ENCODE measurements around the gene SSU72.
"Not testable (repeated sequence)": the region's sequence is repeated elsewhere in the genome, so short reads cannot be mapped to it uniquely, and the experiment has no call there.

The SSU72 gene

GRCh38 chr1:1602968-1603506 is 28.4 kb upstream of the SSU72 start:
- H3K27me3 Mint-ChIP-seq (ENCODE audit: low read depth), result peaks cover 6% of the 10 kb centered on the region
- no peaks in the 10 kb centered on the region for H3K9me3 Mint-ChIP-seq
- H3K27ac Mint-ChIP-seq, result no peak overlapping the region
- no peak overlapping the region for H3K4me3 Mint-ChIP-seq
- peaks cover 15% of the 10 kb centered on the region for H3K4me1 Mint-ChIP-seq (ENCODE audit: low read depth)
- peaks cover 1% of the 10 kb centered on the region for H3K36me3 Mint-ChIP-seq (ENCODE audit: low read depth)

GRCh38 chr1:1602304-1602967 is 27.8 kb upstream of the SSU72 start:
- no peaks in the 10 kb centered on the region for H3K9me3 Mint-ChIP-seq
- no peak overlapping the region for H3K4me3 Mint-ChIP-seq
- H3K36me3 Mint-ChIP-seq (ENCODE audit: low read depth), result peaks cover 1% of the 10 kb centered on the region
- peaks cover 14% of the 10 kb centered on the region for H3K4me1 Mint-ChIP-seq (ENCODE audit: low read depth)
- peaks cover 6% of the 10 kb centered on the region for H3K27me3 Mint-ChIP-seq (ENCODE audit: low read depth)
- H3K27ac Mint-ChIP-seq, result no peak overlapping the region

DNA sequence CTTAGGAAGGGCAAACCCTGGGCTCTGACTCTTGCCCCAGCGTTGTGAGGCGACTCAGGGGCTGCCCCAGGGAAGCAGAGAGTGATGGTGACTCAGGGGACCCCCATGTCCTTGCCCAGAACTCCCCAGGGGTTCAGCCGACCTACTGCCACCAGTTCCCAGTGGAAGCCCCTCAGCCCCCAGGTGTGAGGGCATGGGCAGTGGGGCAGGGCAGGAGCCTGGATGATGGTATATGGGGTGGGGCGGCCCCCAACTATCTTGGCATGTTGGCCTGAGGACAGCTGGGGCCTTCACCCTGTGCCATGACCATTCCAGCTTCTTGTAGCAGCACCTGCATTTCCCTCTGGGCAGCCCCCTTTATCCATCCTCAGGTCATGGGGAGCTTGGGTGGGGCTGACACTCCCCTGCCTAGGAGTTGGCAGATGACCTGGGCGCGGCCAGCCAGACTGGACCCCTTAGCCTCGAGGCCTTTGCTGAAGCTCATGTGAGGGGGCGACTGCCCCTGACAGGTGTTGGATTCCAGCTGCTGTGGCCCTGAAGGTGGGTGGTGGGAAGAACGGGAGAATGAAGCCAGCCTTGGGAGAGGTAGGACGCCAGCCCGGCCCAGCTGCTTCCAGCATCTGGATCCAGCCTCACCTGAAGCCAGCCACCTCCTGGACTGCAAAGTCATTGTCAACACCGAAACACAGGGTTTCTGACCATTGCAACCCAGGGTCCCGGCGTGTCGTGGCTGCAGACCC is 27.1 kb upstream of the SSU72 start:
- H3K4me1 Mint-ChIP-seq (ENCODE audit: low read depth), result peaks cover 8% of the 10 kb centered on the region
- no peak overlapping the region for H3K27ac Mint-ChIP-seq
- H3K27me3 Mint-ChIP-seq (ENCODE audit: low read depth), result peaks cover 6% of the 10 kb centered on the region
- H3K9me3 Mint-ChIP-seq, result no peaks in the 10 kb centered on the region
- no peak overlapping the region for H3K4me3 Mint-ChIP-seq
- no peaks in the 10 kb centered on the region for H3K36me3 Mint-ChIP-seq (ENCODE audit: low read depth)

- Mint-ChIP-seq H3K4me3 (peak overlapping the region; percentile 28), H3K27ac (no peak overlapping the region), H3K4me1 (ENCODE audit: low read depth) (peaks cover 6% of the 10 kb centered on the region), H3K27me3 (ENCODE audit: low read depth) (peaks cover 6% of the 10 kb centered on the region), H3K36me3 (ENCODE audit: low read depth) (no peaks in the 10 kb centered on the region), H3K9me3 (no peaks in the 10 kb centered on the region)
Observed at GRCh38 chr1:1600861-1601563, 26.3 kb upstream of the SSU72 start.

DNA sequence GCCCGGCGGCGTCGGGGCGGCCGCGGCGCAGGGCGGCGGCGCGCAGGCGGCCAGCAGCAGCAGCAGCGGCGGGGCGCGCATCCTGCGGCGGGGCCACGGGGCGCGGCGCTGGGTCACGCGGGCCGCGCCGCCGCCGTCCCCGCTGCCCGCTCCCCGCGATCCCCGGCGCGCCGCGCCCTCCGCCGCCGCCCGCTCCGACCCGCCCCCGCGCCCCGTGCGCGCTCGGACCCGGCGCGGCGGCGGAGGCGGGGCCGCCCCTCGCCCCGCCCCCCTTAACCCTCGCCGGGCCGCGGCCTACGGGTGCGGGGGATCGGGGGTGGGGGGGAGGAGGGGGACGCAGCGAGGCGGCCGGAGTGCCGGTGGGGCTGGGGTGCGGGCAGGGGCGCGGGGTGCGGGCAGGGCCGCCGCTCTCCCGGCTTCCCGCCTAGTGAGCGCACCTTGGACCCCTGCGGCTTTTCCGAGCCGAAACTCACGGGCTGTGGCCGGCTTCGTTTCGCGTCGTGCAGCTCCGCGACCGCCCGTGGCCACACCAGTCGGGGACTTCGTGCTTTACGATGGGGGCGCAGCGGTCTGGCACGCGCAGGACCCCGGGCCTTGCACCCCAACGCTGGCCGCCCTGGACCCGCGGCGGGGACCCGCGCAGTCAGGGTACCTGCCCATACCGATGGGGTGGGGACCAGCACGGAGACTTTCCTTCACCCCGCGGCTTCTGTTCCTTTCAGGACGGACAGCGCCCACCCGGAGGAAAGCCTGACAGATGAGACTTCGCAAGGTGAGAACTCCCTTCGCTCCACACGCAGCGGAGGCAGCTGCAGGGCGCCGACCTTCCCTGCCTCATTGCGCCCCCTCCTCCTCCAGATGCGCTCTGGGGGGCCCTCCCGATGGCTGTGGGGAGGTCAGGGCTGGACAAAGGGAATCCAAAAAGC is 25.5 kb upstream of the SSU72 start, which contains the start of gene FNDC10:
TSS of gene FNDC10 (minus strand) at position 201 of the 926 bp plus-strand sequence. CDS start at position 81, 120 bp downstream.
- Mint-ChIP-seq H3K9me3 (no peaks in the 10 kb centered on the region), H3K27ac (no peak within 1 kb of the TSS), H3K4me3 (peak within 1 kb of the TSS; percentile 80), H3K27me3 (ENCODE audit: low read depth) (peaks cover 6% of the 10 kb centered on the region), H3K36me3 (ENCODE audit: low read depth) (no peaks in the 10 kb centered on the region), H3K4me1 (ENCODE audit: low read depth) (peaks cover 6% of the 10 kb centered on the region)

GRCh38 chr1:1599030-1599934 is 24.6 kb upstream of the SSU72 start:
- Mint-ChIP-seq H3K27me3 (ENCODE audit: low read depth) (peaks cover 6% of the 10 kb centered on the region), H3K4me3 (peak overlapping the region; percentile 80), H3K9me3 (no peaks in the 10 kb centered on the region), H3K4me1 (ENCODE audit: low read depth) (peaks cover 6% of the 10 kb centered on the region), H3K27ac (no peak overlapping the region), H3K36me3 (ENCODE audit: low read depth) (no peaks in the 10 kb centered on the region)

GRCh38 chr1:1598720-1599029 is 24.0 kb upstream of the SSU72 start:
- Mint-ChIP-seq H3K4me1 (ENCODE audit: low read depth) (peaks cover 6% of the 10 kb centered on the region), H3K27me3 (ENCODE audit: low read depth) (peaks cover 6% of the 10 kb centered on the region), H3K9me3 (no peaks in the 10 kb centered on the region), H3K4me3 (peak overlapping the region; percentile 80), H3K36me3 (ENCODE audit: low read depth) (no peaks in the 10 kb centered on the region), H3K27ac (no peak overlapping the region)

GRCh38 chr1:1598051-1598719 is 23.5 kb upstream of the SSU72 start:
- Mint-ChIP-seq H3K27ac (no peak overlapping the region), H3K27me3 (ENCODE audit: low read depth) (peaks cover 6% of the 10 kb centered on the region), H3K4me1 (ENCODE audit: low read depth) (peaks cover 6% of the 10 kb centered on the region), H3K36me3 (ENCODE audit: low read depth) (no peaks in the 10 kb centered on the region), H3K9me3 (no peaks in the 10 kb centered on the region), H3K4me3 (peak overlapping the region; percentile 80)

GRCh38 chr1:1597275-1597930 is 22.7 kb upstream of the SSU72 start:
- Mint-ChIP-seq H3K36me3 (ENCODE audit: low read depth) (no peaks in the 10 kb centered on the region), H3K27ac (no peak overlapping the region), H3K27me3 (ENCODE audit: low read depth) (peaks cover 6% of the 10 kb centered on the region), H3K4me1 (ENCODE audit: low read depth) (peaks cover 6% of the 10 kb centered on the region), H3K4me3 (no peak overlapping the region), H3K9me3 (no peaks in the 10 kb centered on the region)

- Mint-ChIP-seq H3K9me3 (no peaks in the 10 kb centered on the region), H3K27ac (no peak overlapping the region), H3K27me3 (ENCODE audit: low read depth) (peaks cover 6% of the 10 kb centered on the region), H3K36me3 (ENCODE audit: low read depth) (no peaks in the 10 kb centered on the region), H3K4me3 (no peak overlapping the region), H3K4me1 (ENCODE audit: low read depth) (peaks cover 5% of the 10 kb centered on the region)
Observed at GRCh38 chr1:1596493-1597274, 22.0 kb upstream of the SSU72 start.

DNA sequence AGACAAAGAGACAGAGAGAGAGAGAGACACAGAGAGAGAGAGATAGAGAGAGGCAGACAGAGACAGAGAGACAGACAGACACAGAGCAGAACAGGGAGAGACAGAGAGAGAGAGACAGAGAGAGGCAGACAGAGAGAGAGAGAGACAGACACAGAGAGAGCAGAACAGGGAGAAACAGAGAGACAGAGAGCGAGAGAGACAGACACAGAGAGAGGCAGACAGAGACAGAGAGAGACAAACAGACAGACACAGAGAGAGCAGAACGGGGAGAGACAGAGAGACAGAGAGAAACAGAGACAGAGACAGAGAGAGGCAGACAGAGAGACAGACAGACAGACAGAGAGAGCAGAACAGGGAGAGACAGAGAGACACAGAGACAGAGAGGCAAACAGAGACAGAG is 20.7 kb upstream of the SSU72 start:
- not testable (repeated sequence) for H3K27ac Mint-ChIP-seq; H3K9me3 Mint-ChIP-seq; H3K4me3 Mint-ChIP-seq; H3K36me3 Mint-ChIP-seq (ENCODE audit: low read depth); H3K27me3 Mint-ChIP-seq (ENCODE audit: low read depth); H3K4me1 Mint-ChIP-seq (ENCODE audit: low read depth)
